SK-N-SH (cell line): ENCODE data around the gene CRABP1. TPM values are rescaled to one million over a fixed set of nuclear protein-coding genes. Genes with fewer than 3 reads are reported as not detected.

Experiments
- CTCF ChIA-PET: fragments of 300-600, 350-600 bp; formaldehyde crosslinking; extraction: SDS; loops from one replicate; lab custom pipeline; 2021; lab: Yijun Ruan, JAX
- POLR2A ChIA-PET: fragments of 350-600 bp; sonication (Branson Sonifier 250); formaldehyde crosslinking; extraction: SDS; loops from one replicate; lab custom pipeline; 2020; ENCODE audit warnings: antibody characterized with exemption, inconsistent platforms; lab: Yijun Ruan, JAX
- DNase-seq: peaks from one replicate; pipeline ENCODE4 v3.0.0; 2012
- H2AFZ ChIP-seq: fragments of 200-600 bp; sonication (generic); 2 replicates; pipeline ENCODE4 v1.8.1; 2016; ENCODE audit warnings: antibody characterized with exemption, mild to moderate bottlenecking, low read depth
- H3F3A ChIP-seq: fragments of 200-600 bp; sonication (generic); replicated peaks from 2 replicates; pipeline ENCODE3; 2016; ENCODE audit warnings: antibody characterized with exemption, mild to moderate bottlenecking; ENCODE audit not compliant: insufficient read depth
- H3K27ac ChIP-seq, 2 experiments: fragments of 200-500 bp in 1 of 2; fragments of 200-600 bp in 1 of 2; sonication (Bioruptor generic) in 1 of 2; sonication (generic), shearing (Covaris generic) in 1 of 2; 2 replicates each; pipeline versions ENCODE4 v1.5.1 to v1.6.1; 2014 to 2016; ENCODE audit warnings: low read depth in 2 of 2, inconsistent platforms in 1 of 2, low read length in 1 of 2, mild to moderate bottlenecking in 1 of 2, mixed read lengths in 1 of 2
- H3K27me3 ChIP-seq: fragments of 200-600 bp; sonication (generic), shearing (Covaris generic); 2 replicates; pipeline ENCODE4 v1.6.1; 2016; ENCODE audit warnings: mixed run types; ENCODE audit not compliant: insufficient read depth
- H3K36me3 ChIP-seq, 2 experiments: fragments of 200-500 bp in 1 of 2; fragments of 200-600 bp in 1 of 2; sonication (Bioruptor generic) in 1 of 2; sonication (generic) in 1 of 2; replicated peaks in 1 of 2; 2 replicates each; pipeline versions ENCODE3 to v1.5.1; 2014 to 2016; ENCODE audit warnings: low read length in 1 of 2, mild to moderate bottlenecking in 1 of 2; ENCODE audit not compliant: insufficient read depth in 2 of 2, control insufficient read depth in 1 of 2
- H3K4me1 ChIP-seq, 2 experiments: fragments of 200-500 bp in 1 of 2; fragments of 200-600 bp in 1 of 2; sonication (Bioruptor generic) in 1 of 2; sonication (generic), shearing (Covaris generic) in 1 of 2; 2 replicates each; pipeline versions ENCODE4 v1.5.1 to v1.6.1; 2014 to 2016; ENCODE audit warnings: low read depth in 1 of 2, low read length in 1 of 2, mixed run types in 1 of 2; ENCODE audit not compliant: insufficient read depth in 2 of 2, control insufficient read depth in 1 of 2
- H3K4me2 ChIP-seq: fragments of 200-600 bp; sonication (generic), shearing (Covaris generic); 2 replicates; pipeline ENCODE4 v1.6.1; 2017; ENCODE audit warnings: mixed run types
- H3K4me3 ChIP-seq, 2 experiments: fragments of 200-500 bp in 1 of 2; fragments of 200-600 bp in 1 of 2; sonication (Bioruptor generic) in 1 of 2; sonication (generic), shearing (Covaris generic) in 1 of 2; 2 replicates each; pipeline versions ENCODE4 v1.5.1 to v1.8.1; 2014 to 2016; ENCODE audit warnings: low read depth in 2 of 2, inconsistent platforms in 1 of 2, low read length in 1 of 2, mild to moderate bottlenecking in 1 of 2, mixed read lengths in 1 of 2, moderate library complexity in 1 of 2
- H3K79me2 ChIP-seq: fragments of 200-600 bp; sonication (generic); 2 replicates; pipeline ENCODE4 v1.8.1; 2017; ENCODE audit warnings: mild to moderate bottlenecking; ENCODE audit not compliant: insufficient read depth
- H3K9ac ChIP-seq: fragments of 200-600 bp; sonication (generic); 2 replicates; pipeline ENCODE4 v1.6.1; 2017; ENCODE audit warnings: mixed run types
- H3K9me2 ChIP-seq: fragments of 200-600 bp; sonication (generic); 2 replicates; pipeline ENCODE4 v1.6.1; 2017; ENCODE audit warnings: mixed run types
- H3K9me3 ChIP-seq: fragments of 200-600 bp; sonication (generic); 2 replicates; pipeline ENCODE4 v1.6.1; 2017; ENCODE audit warnings: mixed run types, mild to moderate bottlenecking, moderate library complexity
- H4K20me1 ChIP-seq: fragments of 200-600 bp; sonication (generic); 2 replicates; pipeline ENCODE4 v1.6.1; 2017; ENCODE audit warnings: mild to moderate bottlenecking, mixed run types; ENCODE audit not compliant: insufficient read depth
- EP300 ChIP-seq, 2 experiments: IDR thresholded peaks; 2 replicates each; pipeline versions ENCODE4 v1.4.0 to v1.6.1; 2012; ENCODE audit warnings: borderline replicate concordance in 1 of 2, low read depth in 1 of 2, low read length in 1 of 2
- EZH2phosphoT487 ChIP-seq: fragments of 200-600 bp; sonication (generic); IDR thresholded peaks from 2 replicates; pipeline ENCODE4 v1.6.1; 2017; ENCODE audit warnings: low read depth, mixed run types, mild to moderate bottlenecking, antibody characterized with exemption, moderate library complexity, borderline replicate concordance
- FOSL2 ChIP-seq: IDR thresholded peaks from 2 replicates; pipeline ENCODE4 v1.4.0; 2012; ENCODE audit warnings: low read depth, mild to moderate bottlenecking, moderate library complexity, borderline replicate concordance
- FOXJ3 ChIP-seq: sonication (generic); formaldehyde crosslinking; IDR thresholded peaks from 2 replicates; pipeline ENCODE4 v1.5.1; 2020; ENCODE audit warnings: mild to moderate bottlenecking, missing genetic modification reagents
- FOXM1 ChIP-seq: IDR thresholded peaks from 2 replicates; pipeline ENCODE4 v1.4.0; 2012; ENCODE audit warnings: low read depth, mild to moderate bottlenecking
- GABPA ChIP-seq: IDR thresholded peaks from 2 replicates; pipeline ENCODE4 v1.4.0; 2012; ENCODE audit warnings: low read depth, mild to moderate bottlenecking
- GATA2 ChIP-seq: sonication (generic); formaldehyde crosslinking; IDR thresholded peaks from 2 replicates; pipeline ENCODE4 v1.5.0; 2020; ENCODE audit warnings: mild to moderate bottlenecking, missing genetic modification reagents
- JUND ChIP-seq: IDR thresholded peaks from 2 replicates; pipeline ENCODE4 v1.4.0; 2012
- MXI1 ChIP-seq: IDR thresholded peaks from 2 replicates; pipeline ENCODE4 v1.6.1; 2012; ENCODE audit warnings: mild to moderate bottlenecking, low read depth, low read length, improper control_type of control experiment
- NFIC ChIP-seq: IDR thresholded peaks from 2 replicates; pipeline ENCODE4 v1.4.0; 2012; ENCODE audit warnings: borderline replicate concordance
- RAD21 ChIP-seq: IDR thresholded peaks from 2 replicates; pipeline ENCODE4 v1.6.1; 2012; ENCODE audit warnings: mild to moderate bottlenecking, low read length
- RXRA ChIP-seq: IDR thresholded peaks from 2 replicates; pipeline ENCODE4 v1.4.0; 2012; ENCODE audit warnings: low read depth, mild to moderate bottlenecking, borderline replicate concordance
- SIN3A ChIP-seq: IDR thresholded peaks from 2 replicates; pipeline ENCODE4 v1.6.1; 2012; ENCODE audit warnings: low read depth, mild to moderate bottlenecking, low read length, moderate library complexity, borderline replicate concordance
- SMC3 ChIP-seq: IDR thresholded peaks from 2 replicates; pipeline ENCODE4 v1.6.1; 2012; ENCODE audit warnings: low read depth, low read length, improper control_type of control experiment
- TAF1 ChIP-seq: IDR thresholded peaks from 2 replicates; pipeline ENCODE4 v1.6.1; 2012; ENCODE audit warnings: low read depth, mild to moderate bottlenecking, low read length, moderate library complexity, borderline replicate concordance
- TCF12 ChIP-seq: IDR thresholded peaks from 2 replicates; pipeline ENCODE4 v1.4.0; 2012
- TEAD4 ChIP-seq: IDR thresholded peaks from 2 replicates; pipeline ENCODE4 v1.4.0; 2012; ENCODE audit warnings: mild to moderate bottlenecking, borderline replicate concordance; ENCODE audit not compliant: insufficient read depth
- YY1 ChIP-seq: IDR thresholded peaks from 2 replicates; pipeline ENCODE4 v1.4.0; 2012; ENCODE audit warnings: low read depth, mild to moderate bottlenecking
- WGBS: methylation state at CpG from one replicate; pipeline ENCODE4 v1.1.6; 2017; ENCODE audit warnings: low lambda C conversion rate; 5-methylcytosine and 5-hydroxymethylcytosine counted together
- polyA plus RNA-seq, 3 experiments: library from polyadenylated mRNA; depleted of rRNA; stranded (reverse); fragments of >200 nt; gene quantifications; 2 replicates each; pipeline ENCODE4 v1.2.3, GENCODE V29; 2012
- TF ChIP-seq, protein P1 (sequence below): IDR thresholded peaks from 2 replicates; pipeline ENCODE4 v1.4.0; 2012; ENCODE audit warnings: low read depth, borderline replicate concordance
- TF ChIP-seq, protein P2 (sequence below): IDR thresholded peaks from 2 replicates; pipeline ENCODE4; 2012
- TF ChIP-seq, protein P3 (sequence below): fragments of 150-350 bp; IDR thresholded peaks from 2 replicates; pipeline ENCODE4 v1.6.1; 2016; ENCODE audit warnings: mild to moderate bottlenecking, low read depth, low read length

Gene CRABP1
- polyA plus RNA-seq, 1 of the 3 experiments (the other 2 are of a cell fraction) = 1.0 TPM

DNA sequence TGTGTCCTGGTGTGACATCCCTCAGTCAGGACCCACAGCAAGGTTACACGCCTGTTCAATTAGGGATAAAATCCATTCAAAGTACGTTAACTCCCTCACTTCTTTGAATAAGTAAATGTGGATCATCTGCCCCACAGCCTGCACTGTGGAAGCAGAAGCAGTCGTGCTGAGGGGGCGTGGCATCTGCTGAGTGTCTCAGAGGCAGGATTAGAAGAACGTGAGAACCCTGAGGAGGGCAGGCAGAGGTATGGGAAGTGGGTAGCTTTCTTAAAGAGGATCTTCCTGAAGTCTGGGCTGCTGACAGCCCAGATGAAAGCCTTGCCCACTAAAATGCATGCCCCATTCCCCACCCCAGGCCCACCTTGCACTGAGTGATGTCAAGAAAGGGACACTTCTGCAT is 28.5 kb downstream of the CRABP1 start:
- H3K79me2 ChIP-seq = no peaks in the 10 kb centered on the region
- H3K36me3 ChIP-seq = no peaks in the 10 kb centered on the region
- ChIA-PET CTCF (interaction anchor here (1.0 to 2.1 kb wide), 3 partner anchors 19 to 52 kb away, joined by 3 to 4 read pairs (median 4); no protein-coding TSS in a partner anchor), POLR2A (no interaction called here)
- TF ChIP-seq FOXJ3 (CRISPR knock-in tag) (no peak), SIN3A (no peak), RAD21 (no peak), GABPA (no peak), FOXM1 (no peak), TEAD4 (no peak), SMC3 (no peak)
- TF ChIP-seq, protein P1, sequence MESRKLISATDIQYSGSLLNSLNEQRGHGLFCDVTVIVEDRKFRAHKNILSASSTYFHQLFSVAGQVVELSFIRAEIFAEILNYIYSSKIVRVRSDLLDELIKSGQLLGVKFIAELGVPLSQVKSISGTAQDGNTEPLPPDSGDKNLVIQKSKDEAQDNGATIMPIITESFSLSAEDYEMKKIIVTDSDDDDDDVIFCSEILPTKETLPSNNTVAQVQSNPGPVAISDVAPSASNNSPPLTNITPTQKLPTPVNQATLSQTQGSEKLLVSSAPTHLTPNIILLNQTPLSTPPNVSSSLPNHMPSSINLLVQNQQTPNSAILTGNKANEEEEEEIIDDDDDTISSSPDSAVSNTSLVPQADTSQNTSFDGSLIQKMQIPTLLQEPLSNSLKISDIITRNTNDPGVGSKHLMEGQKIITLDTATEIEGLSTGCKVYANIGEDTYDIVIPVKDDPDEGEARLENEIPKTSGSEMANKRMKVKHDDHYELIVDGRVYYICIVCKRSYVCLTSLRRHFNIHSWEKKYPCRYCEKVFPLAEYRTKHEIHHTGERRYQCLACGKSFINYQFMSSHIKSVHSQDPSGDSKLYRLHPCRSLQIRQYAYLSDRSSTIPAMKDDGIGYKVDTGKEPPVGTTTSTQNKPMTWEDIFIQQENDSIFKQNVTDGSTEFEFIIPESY = no peak
- no peaks in the 10 kb centered on the region for H3K27me3 ChIP-seq
- no peaks in the 10 kb centered on the region for H4K20me1 ChIP-seq
- peaks cover 4 to 21% of the 10 kb centered on the region in 2 experiments; a peak in 2 of 4 replicates for H3K4me1 ChIP-seq
- no peak overlapping the region for H3K27ac ChIP-seq
- no peak for DNase-seq
- WGBS = 53% methylated on average over 5 of the region's 5 CpGs
- H3K9me3 ChIP-seq = no peaks in the 10 kb centered on the region
- H3K9ac ChIP-seq = no peak overlapping the region
- no peak overlapping the region for H3K4me2 ChIP-seq
- H3K9me2 ChIP-seq = no peaks in the 10 kb centered on the region
- H3F3A ChIP-seq = no peaks in the 10 kb centered on the region
- no peak overlapping the region for H3K4me3 ChIP-seq
- no peak overlapping the region for H2AFZ ChIP-seq

DNA sequence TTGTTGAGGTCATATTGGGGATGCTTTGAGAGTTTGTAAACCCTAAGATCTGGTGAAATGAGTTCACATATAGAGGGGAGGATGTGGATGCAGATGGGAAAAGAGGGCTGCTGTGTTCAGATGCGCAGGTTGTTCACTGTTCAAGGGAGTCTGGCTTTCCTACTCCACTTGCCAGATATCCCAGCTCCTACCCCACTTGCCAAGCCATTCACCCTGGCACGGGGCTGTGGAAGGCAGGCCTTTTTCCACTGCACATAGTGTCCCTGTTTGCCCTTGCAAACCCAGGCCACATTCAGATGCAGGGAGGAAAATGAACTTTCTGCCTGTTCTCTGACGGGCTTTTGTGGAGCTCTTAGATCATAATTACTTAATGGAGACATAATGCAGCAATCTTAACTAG is 29.0 kb downstream of the CRABP1 start:
- WGBS = 62% methylated on average over 3 of the region's 3 CpGs

More for the DNA sequence above, 29.0 kb downstream of the CRABP1 start:
- ChIA-PET CTCF (interaction anchor here (1.0 to 2.1 kb wide), 4 partner anchors 18 to 52 kb away, joined by 3 to 4 read pairs (median 4); partner anchors contain the start of gene CRABP1), POLR2A (no interaction called here)
- H3K4me3 ChIP-seq = no peak overlapping the region
- H3K9ac ChIP-seq = no peak overlapping the region
- DNase-seq = no peak
- H3K4me1 ChIP-seq = peaks cover 4 to 16% of the 10 kb centered on the region in 2 experiments; a peak in 2 of 4 replicates
- H3K79me2 ChIP-seq = no peaks in the 10 kb centered on the region
- no peaks in the 10 kb centered on the region for H3K9me2 ChIP-seq
- H3K27me3 ChIP-seq = no peaks in the 10 kb centered on the region
- no peaks in the 10 kb centered on the region for H4K20me1 ChIP-seq
- no peak overlapping the region for H3K27ac ChIP-seq
- H3K4me2 ChIP-seq = no peak overlapping the region
- TF ChIP-seq EZH2phosphoT487 (no peak), SIN3A (no peak), EP300 (IDR thresholded peaks at IDR 0.05; ENCODE audit: borderline replicate concordance in 1 of 2, low read depth in 1 of 2, low read length in 1 of 2) (no peak), YY1 (no peak), SMC3 (no peak), FOSL2 (no peak), TCF12 (no peak), TEAD4 (no peak), JUND (no peak), MXI1 (no peak), TAF1 (no peak), NFIC (no peak), RAD21 (no peak), RXRA (no peak), GATA2 (CRISPR knock-in tag) (no peak), FOXM1 (no peak)
- TF ChIP-seq, protein P1 = no peak
- TF ChIP-seq, protein P2, sequence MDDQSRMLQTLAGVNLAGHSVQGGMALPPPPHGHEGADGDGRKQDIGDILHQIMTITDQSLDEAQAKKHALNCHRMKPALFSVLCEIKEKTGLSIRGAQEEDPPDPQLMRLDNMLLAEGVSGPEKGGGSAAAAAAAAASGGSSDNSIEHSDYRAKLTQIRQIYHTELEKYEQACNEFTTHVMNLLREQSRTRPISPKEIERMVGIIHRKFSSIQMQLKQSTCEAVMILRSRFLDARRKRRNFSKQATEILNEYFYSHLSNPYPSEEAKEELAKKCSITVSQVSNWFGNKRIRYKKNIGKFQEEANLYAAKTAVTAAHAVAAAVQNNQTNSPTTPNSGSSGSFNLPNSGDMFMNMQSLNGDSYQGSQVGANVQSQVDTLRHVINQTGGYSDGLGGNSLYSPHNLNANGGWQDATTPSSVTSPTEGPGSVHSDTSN = no peak
- TF ChIP-seq, protein P3, sequence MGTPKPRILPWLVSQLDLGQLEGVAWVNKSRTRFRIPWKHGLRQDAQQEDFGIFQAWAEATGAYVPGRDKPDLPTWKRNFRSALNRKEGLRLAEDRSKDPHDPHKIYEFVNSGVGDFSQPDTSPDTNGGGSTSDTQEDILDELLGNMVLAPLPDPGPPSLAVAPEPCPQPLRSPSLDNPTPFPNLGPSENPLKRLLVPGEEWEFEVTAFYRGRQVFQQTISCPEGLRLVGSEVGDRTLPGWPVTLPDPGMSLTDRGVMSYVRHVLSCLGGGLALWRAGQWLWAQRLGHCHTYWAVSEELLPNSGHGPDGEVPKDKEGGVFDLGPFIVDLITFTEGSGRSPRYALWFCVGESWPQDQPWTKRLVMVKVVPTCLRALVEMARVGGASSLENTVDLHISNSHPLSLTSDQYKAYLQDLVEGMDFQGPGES = no peak
- H2AFZ ChIP-seq = no peak overlapping the region
- H3K9me3 ChIP-seq = no peaks in the 10 kb centered on the region
- no peaks in the 10 kb centered on the region for H3K36me3 ChIP-seq
- H3F3A ChIP-seq = no peaks in the 10 kb centered on the region
